Endothelial cell of umbilical vein (primary cell): ENCODE data around the gene ASCL1. TPM values are rescaled to one million over a fixed set of nuclear protein-coding genes. Genes with fewer than 3 reads are reported as not detected.

Source experiments
- BruUV-seq: library from RNA; stranded (reverse); fragments of 400-500 nt; replicated peaks from 2 replicates; lab custom pipeline; 2021; lab: Mats Ljungman, UMichigan
- CTCF ChIA-PET: fragments of 300-600, 350-600 bp; sonication (Branson Sonifier 250); formaldehyde crosslinking; loops from one replicate; lab custom pipeline; 2021; ENCODE audit warnings: antibody characterized with exemption, inconsistent platforms; lab: Charles Lee
- POLR2A ChIA-PET: fragments of 300-600, 350-600 bp; sonication (Branson Sonifier 250); formaldehyde crosslinking; loops from one replicate; lab custom pipeline; 2021; ENCODE audit warnings: antibody characterized with exemption, inconsistent platforms; lab: Charles Lee
- DNase-seq: peaks from one replicate; pipeline ENCODE4 v3.0.0-alpha.2; 2011; ENCODE audit warnings: low read depth, low spot score
- FAIRE-seq: peaks from 2 replicates; lab custom pipeline; 2011; peaks lifted over from hg19 to GRCh38; lab: Jason Lieb, UNC
- H2AFZ ChIP-seq: 2 replicates; pipeline ENCODE4 v1.6.0; 2012; ENCODE audit warnings: low read depth, low read length, control low read depth, inconsistent platforms
- H3K27ac ChIP-seq: 2 replicates; pipeline ENCODE4 v1.5.1; 2011; ENCODE audit warnings: low read depth, mild to moderate bottlenecking, control low read depth, low read length, moderate library complexity; ENCODE audit not compliant: insufficient read depth
- H3K27me3 ChIP-seq, 2 experiments: 2 replicates each; pipeline versions ENCODE4 v1.6.0 to v1.6.1; 2011; ENCODE audit warnings: low read length in 2 of 2, mixed read lengths in 1 of 2; ENCODE audit not compliant: control insufficient read depth in 2 of 2, insufficient read depth in 2 of 2
- H3K36me3 ChIP-seq, 2 experiments: 2 replicates in 1 of 2; 3 replicates in 1 of 2; pipeline ENCODE4 v1.5.1; 2011; ENCODE audit warnings: low read length in 2 of 2, mild to moderate bottlenecking in 1 of 2, moderate library complexity in 1 of 2; ENCODE audit not compliant: control insufficient read depth in 2 of 2, insufficient read depth in 2 of 2; ENCODE audit errors: extremely low read depth in 1 of 2
- H3K4me1 ChIP-seq: 3 replicates; pipeline ENCODE4 v1.5.1; 2011; ENCODE audit warnings: mild to moderate bottlenecking, low read length; ENCODE audit not compliant: control insufficient read depth, insufficient read depth; ENCODE audit errors: extremely low read depth
- H3K4me2 ChIP-seq: 2 replicates; pipeline ENCODE4 v1.6.1; 2011; ENCODE audit warnings: low read length, control low read depth, mixed read lengths; ENCODE audit not compliant: insufficient read depth
- H3K4me3 ChIP-seq, 3 experiments: fragments of 200-600 bp in 1 of 3; sonication (generic), shearing (Covaris generic) in 1 of 3; replicated peaks in 1 of 3; 2 replicates each; pipeline ENCODE4 v1.5.1; 2011 to 2016; ENCODE audit warnings: control low read depth in 3 of 3, low read length in 3 of 3, mild to moderate bottlenecking in 2 of 3, inconsistent platforms in 1 of 3, low read depth in 1 of 3, moderate library complexity in 1 of 3; ENCODE audit not compliant: insufficient read depth in 1 of 3
- H3K79me2 ChIP-seq: 2 replicates; pipeline ENCODE4 v1.6.0; 2012; ENCODE audit warnings: low read length, inconsistent platforms; ENCODE audit not compliant: control insufficient read depth, insufficient read depth
- H3K9ac ChIP-seq: replicated peaks from 2 replicates; pipeline ENCODE3; 2011; ENCODE audit warnings: low read length, control low read depth; ENCODE audit not compliant: insufficient read depth; ENCODE audit errors: extremely low read depth
- H3K9me1 ChIP-seq: replicated peaks from 3 replicates; pipeline ENCODE4 v1.6.0; 2011; ENCODE audit warnings: mild to moderate bottlenecking, low read length; ENCODE audit not compliant: control insufficient read depth, insufficient read depth; ENCODE audit errors: extremely low read depth
- H3K9me3 ChIP-seq: replicated peaks from 2 replicates; pipeline ENCODE4 v1.5.1; 2012; ENCODE audit warnings: low read length, inconsistent platforms; ENCODE audit not compliant: control insufficient read depth, insufficient read depth
- H4K20me1 ChIP-seq: replicated peaks from 2 replicates; pipeline ENCODE3; 2011; ENCODE audit warnings: mild to moderate bottlenecking, low read length; ENCODE audit not compliant: control insufficient read depth, insufficient read depth; ENCODE audit errors: extremely low read depth
- FOS ChIP-seq: IDR thresholded peaks from 2 replicates; pipeline ENCODE4 v1.6.1; 2011; ENCODE audit warnings: mild to moderate bottlenecking, low read length, moderate library complexity, borderline replicate concordance; ENCODE audit not compliant: insufficient read depth
- GATA2 ChIP-seq: IDR thresholded peaks from 2 replicates; pipeline ENCODE4 v1.7.0; 2011; ENCODE audit warnings: low read depth, mild to moderate bottlenecking, moderate library complexity, mixed read lengths, low read length; ENCODE audit not compliant: insufficient read length, insufficient read depth
- JUN ChIP-seq: IDR thresholded peaks from 2 replicates; pipeline ENCODE4 v1.6.1; 2011; ENCODE audit warnings: borderline replicate concordance, low read depth; ENCODE audit not compliant: insufficient read length, insufficient read depth
- MYC ChIP-seq: IDR thresholded peaks from one replicate; pipeline ENCODE4 v1.6.1; 2011; ENCODE audit warnings: mild to moderate bottlenecking, low read depth, low read length
- POLR2A ChIP-seq: IDR thresholded peaks from 2 replicates; pipeline ENCODE4 v1.6.1; 2012; ENCODE audit warnings: low read depth, mild to moderate bottlenecking, control low read depth, low read length
- POLR2AphosphoS5 ChIP-seq: IDR thresholded peaks from 2 replicates; pipeline ENCODE4 v1.6.1; 2012; ENCODE audit warnings: low read depth, mild to moderate bottlenecking, control low read depth, low read length, moderate library complexity; ENCODE audit not compliant: insufficient read depth
- dilution Hi-C: fragments of 300-500 bp; cut with MboI; formaldehyde crosslinking; loops from one replicate; pipeline ENCODE4 v1.15.0; 2019; ENCODE audit warnings: low sequenced_read_pairs; ENCODE audit not compliant: extremely low pct_ligation_motif_present
- intact Hi-C: fragments of 100-400 bp; cut with micrococcal nuclease; formaldehyde crosslinking; loops from one replicate; pipeline ENCODE4 v1.10.0; 2022
- polyA plus RNA-seq, 4 experiments: library from polyadenylated mRNA; depleted of rRNA in 3 of 4; stranded (reverse) in 3 of 4; unstranded in 1 of 4; fragments of >200 nt; gene quantifications; 2 replicates each; pipeline versions ENCODE4 v1.2.1 to v1.2.3, GENCODE V29; 2011 to 2012; ENCODE audit warnings: missing spikeins in 1 of 4
- total RNA-seq: library from RNA; stranded (reverse); gene quantifications from 2 replicates; pipeline ENCODE4 v1.2.3, GENCODE V29; 2021
- TF ChIP-seq, protein P1 (sequence below): IDR thresholded peaks from 2 replicates; pipeline ENCODE4 v1.6.1; 2011; ENCODE audit not compliant: insufficient read depth, insufficient read length
- TF ChIP-seq, protein P2 (sequence below), 2 donors: IDR thresholded peaks; 1 replicate in 1 of 2; 2 replicates in 1 of 2; pipeline ENCODE4 v1.5.1; 2011; ENCODE audit warnings: low read length in 2 of 2, mild to moderate bottlenecking in 2 of 2, moderate library complexity in 2 of 2, control low read depth in 1 of 2, inconsistent platforms in 1 of 2, low read depth in 1 of 2; ENCODE audit not compliant: insufficient read depth in 1 of 2; ENCODE audit errors: extremely low read depth in 1 of 2

Gene ASCL1
- total and polyA plus RNA-seq, 2 donors (not counting 3 experiments of a cell fraction or from before 2014, with no cell fraction given) = not detected

DNA sequence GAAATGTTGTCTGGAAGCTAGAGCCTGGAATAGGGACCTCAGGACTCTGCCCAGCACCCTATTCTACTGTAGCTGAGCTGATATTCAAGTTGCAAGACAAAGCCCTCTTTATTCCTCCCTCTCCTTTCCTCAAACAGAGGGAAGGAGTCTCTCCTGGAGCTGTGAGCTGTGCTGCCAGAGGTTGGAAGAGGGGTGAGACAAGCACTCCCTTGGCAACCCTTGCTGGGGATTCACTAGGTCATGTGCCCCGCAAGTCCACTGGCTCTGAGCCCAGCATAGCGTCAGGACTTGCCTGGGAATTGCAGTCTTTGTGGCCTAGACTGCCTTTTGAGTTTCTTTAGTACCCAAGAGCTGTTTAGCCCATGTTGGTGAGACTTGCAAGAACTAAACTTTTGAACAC is 11.4 kb upstream of the ASCL1 start:
- Histone ChIP-seq H4K20me1 (no peaks in the 10 kb centered on the region), H2AFZ (no peak overlapping the region), H3K9me1 (no peaks in the 10 kb centered on the region), H3K4me1 (no peaks in the 10 kb centered on the region), H3K79me2 (no peaks in the 10 kb centered on the region), H3K27me3 (peaks cover 10 to 14% of the 10 kb centered on the region in 2 experiments), H3K9ac (no peak overlapping the region), H3K36me3 (no peaks in the 10 kb centered on the region), H3K27ac (no peak overlapping the region), H3K4me3 (no peak overlapping the region), H3K9me3 (no peaks in the 10 kb centered on the region), H3K4me2 (no peak overlapping the region)
- CTCF ChIA-PET = no interaction called here
- no peak for FAIRE-seq
- DNase-seq = no peak
- dilution Hi-C loops = no loop called here
- no peak for TF ChIP-seq POLR2AphosphoS5
- TF ChIP-seq JUN = no peak
- TF ChIP-seq GATA2 = no peak
- no peak for TF ChIP-seq MYC
- TF ChIP-seq, protein P1, sequence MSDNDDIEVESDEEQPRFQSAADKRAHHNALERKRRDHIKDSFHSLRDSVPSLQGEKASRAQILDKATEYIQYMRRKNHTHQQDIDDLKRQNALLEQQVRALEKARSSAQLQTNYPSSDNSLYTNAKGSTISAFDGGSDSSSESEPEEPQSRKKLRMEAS = no peak
- BruUV-seq = no TSS peak
- intact Hi-C loops = no loop called here
- POLR2A ChIA-PET = no interaction called here

DNA sequence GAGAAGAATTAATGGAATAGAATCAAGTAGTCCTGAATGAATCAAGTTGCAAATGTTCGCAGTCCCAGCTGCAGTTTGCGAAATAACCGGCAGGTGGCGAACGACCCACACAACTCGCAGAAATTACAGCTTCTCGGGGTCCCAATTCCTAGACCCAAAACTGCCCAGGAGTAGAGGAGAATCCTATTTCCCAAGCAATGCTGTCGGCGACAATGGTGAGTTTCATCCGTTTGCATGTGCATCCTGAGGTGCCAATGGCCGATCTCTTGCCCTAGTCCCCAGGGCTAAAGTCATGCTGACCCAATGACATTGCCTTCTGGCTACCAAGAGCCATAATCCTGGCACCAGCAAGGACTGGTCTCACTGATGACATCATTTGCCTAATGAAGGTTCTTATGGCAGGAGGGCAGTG is 8.5 kb upstream of the ASCL1 start:
- Histone ChIP-seq H3K27ac (no peak overlapping the region), H4K20me1 (no peaks in the 10 kb centered on the region), H2AFZ (no peak overlapping the region), H3K27me3 (peaks cover 15 to 19% of the 10 kb centered on the region in 2 experiments), H3K79me2 (no peaks in the 10 kb centered on the region), H3K36me3 (no peaks in the 10 kb centered on the region), H3K4me3 (no peak overlapping the region), H3K4me2 (no peak overlapping the region), H3K9me3 (no peaks in the 10 kb centered on the region), H3K9ac (no peak overlapping the region), H3K9me1 (no peaks in the 10 kb centered on the region), H3K4me1 (no peaks in the 10 kb centered on the region)
- FAIRE-seq (peak; percentile 72), DNase-seq (peak; percentile 49)
- TF ChIP-seq MYC = no peak
- no peak for TF ChIP-seq JUN
- no peak for TF ChIP-seq FOS
- TF ChIP-seq, protein P2, sequence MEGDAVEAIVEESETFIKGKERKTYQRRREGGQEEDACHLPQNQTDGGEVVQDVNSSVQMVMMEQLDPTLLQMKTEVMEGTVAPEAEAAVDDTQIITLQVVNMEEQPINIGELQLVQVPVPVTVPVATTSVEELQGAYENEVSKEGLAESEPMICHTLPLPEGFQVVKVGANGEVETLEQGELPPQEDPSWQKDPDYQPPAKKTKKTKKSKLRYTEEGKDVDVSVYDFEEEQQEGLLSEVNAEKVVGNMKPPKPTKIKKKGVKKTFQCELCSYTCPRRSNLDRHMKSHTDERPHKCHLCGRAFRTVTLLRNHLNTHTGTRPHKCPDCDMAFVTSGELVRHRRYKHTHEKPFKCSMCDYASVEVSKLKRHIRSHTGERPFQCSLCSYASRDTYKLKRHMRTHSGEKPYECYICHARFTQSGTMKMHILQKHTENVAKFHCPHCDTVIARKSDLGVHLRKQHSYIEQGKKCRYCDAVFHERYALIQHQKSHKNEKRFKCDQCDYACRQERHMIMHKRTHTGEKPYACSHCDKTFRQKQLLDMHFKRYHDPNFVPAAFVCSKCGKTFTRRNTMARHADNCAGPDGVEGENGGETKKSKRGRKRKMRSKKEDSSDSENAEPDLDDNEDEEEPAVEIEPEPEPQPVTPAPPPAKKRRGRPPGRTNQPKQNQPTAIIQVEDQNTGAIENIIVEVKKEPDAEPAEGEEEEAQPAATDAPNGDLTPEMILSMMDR (IDR thresholded peaks at IDR 0.05; ENCODE audit: extremely low read depth in 1 of 2, insufficient read depth in 1 of 2, low read depth in 1 of 2, low read length in 2 of 2) = peak; percentile 70 to 80
- TF ChIP-seq GATA2 = no peak
- no peak for TF ChIP-seq POLR2A
- no peak for TF ChIP-seq POLR2AphosphoS5
- TF ChIP-seq, protein P1 = no peak
- intact Hi-C loops (loop anchor here (1.0 to 2.0 kb wide), 2 partner anchors 599 to 684 kb away; no protein-coding TSS in a partner anchor), dilution Hi-C loops (no loop called here)
- ChIA-PET POLR2A (interaction anchor here (0.6 kb wide), 1 partner anchor 10 kb away, joined by 3 read pairs; no protein-coding TSS in a partner anchor), CTCF (interaction anchor here (0.6 to 2.8 kb wide), 15 partner anchors 9 to 1008 kb away, joined by 3 to 108 read pairs (median 4); no protein-coding TSS in a partner anchor)
- no TSS peak for BruUV-seq
